Thoracic aorta (tissue), 2 donors: Measurements from ENCODE around the gene CNGB1. TPM values are rescaled to one million over a fixed set of nuclear protein-coding genes. Genes with fewer than 3 reads are reported as not detected.

Experiments
- ATAC-seq: fragments of 150-250 bp; one replicate; pipeline ENCODE4 v1.8.0; 2017; ENCODE audit warnings: low read depth; ENCODE audit not compliant: insufficient number of reproducible peaks, low FRiP score
- DNase-seq: peaks from one replicate; pipeline ENCODE4 v3.0.0-alpha.2; 2020; ENCODE audit warnings: low spot score
- H3K27ac ChIP-seq, 2 donors: fragments of 200-600 bp; sonication (generic); 1 replicate in 1 of 2; 2 replicates in 1 of 2; pipeline ENCODE4 v1.5.1; 2016; ENCODE audit warnings: mild to moderate bottlenecking in 2 of 2, moderate library complexity in 2 of 2
- H3K27me3 ChIP-seq: fragments of 200-600 bp; sonication (generic); replicated peaks from 2 replicates; pipeline ENCODE4 v1.6.0; 2016; ENCODE audit warnings: mild to moderate bottlenecking; ENCODE audit not compliant: insufficient read depth
- H3K36me3 ChIP-seq: fragments of 200-600 bp; sonication (generic); one replicate; pipeline ENCODE4 v1.5.1; 2016
- H3K4me1 ChIP-seq, 2 donors: fragments of 200-600 bp; sonication (generic); 1 replicate in 1 of 2; 2 replicates in 1 of 2; pipeline versions ENCODE4 v1.5.1 to v1.6.0; 2016; ENCODE audit warnings: low read depth in 2 of 2, mild to moderate bottlenecking in 1 of 2; ENCODE audit not compliant: control insufficient read depth in 1 of 2
- H3K4me3 ChIP-seq: fragments of 200-600 bp; sonication (generic); 2 replicates; pipeline ENCODE4 v1.5.1; 2016; ENCODE audit warnings: mild to moderate bottlenecking
- H3K9me3 ChIP-seq: fragments of 200-600 bp; sonication (generic); 2 replicates; pipeline ENCODE4 v1.5.1; 2016
- total RNA-seq, 2 donors: library from RNA; depleted of rRNA; stranded (reverse); fragments of >200 nt; gene quantifications; one replicate each; pipeline versions ENCODE4 v1.1.0 to v1.2.3, GENCODE V29; 2016
- TF ChIP-seq, protein P1 (sequence below): fragments of 200-600 bp; sonication (generic); IDR thresholded peaks from one replicate; pipeline ENCODE4 v1.5.1; 2019; ENCODE audit warnings: antibody characterized with exemption

CNGB1 gene
- total RNA-seq, 2 donors from 2014 or later: not detected

DNA sequence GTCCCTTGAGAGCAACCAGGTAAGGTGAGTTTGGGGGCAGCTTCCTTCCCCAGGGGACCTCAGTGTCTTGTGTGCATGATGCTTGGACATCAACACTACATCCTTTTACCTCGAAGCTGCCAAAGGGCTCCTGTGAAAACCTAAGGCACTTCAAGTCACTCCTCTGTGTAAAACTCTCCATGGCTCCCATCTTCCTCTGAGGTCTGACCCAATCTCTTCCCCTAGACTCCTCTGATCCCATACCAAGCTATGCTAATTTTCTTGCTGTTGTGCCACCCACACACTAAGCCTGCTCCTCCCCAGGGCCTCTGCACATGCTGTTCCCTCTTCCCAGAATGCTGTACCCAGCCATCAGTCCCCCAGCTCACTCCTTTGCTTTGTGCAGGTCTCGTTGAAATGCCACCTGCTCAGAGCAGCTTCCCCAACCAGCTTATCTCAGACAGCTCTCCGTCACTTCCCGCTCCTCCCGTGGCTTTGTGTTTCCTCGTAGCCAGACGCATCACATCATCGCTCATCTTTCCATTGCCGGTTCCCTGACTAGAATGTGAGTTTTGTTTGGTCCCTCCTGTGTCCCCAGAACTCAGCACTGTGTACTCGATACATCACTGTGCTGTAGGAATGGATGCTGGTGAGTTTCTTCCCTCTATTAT is 78.4 kb downstream of the CNGB1 start:
- TF ChIP-seq, protein P1, sequence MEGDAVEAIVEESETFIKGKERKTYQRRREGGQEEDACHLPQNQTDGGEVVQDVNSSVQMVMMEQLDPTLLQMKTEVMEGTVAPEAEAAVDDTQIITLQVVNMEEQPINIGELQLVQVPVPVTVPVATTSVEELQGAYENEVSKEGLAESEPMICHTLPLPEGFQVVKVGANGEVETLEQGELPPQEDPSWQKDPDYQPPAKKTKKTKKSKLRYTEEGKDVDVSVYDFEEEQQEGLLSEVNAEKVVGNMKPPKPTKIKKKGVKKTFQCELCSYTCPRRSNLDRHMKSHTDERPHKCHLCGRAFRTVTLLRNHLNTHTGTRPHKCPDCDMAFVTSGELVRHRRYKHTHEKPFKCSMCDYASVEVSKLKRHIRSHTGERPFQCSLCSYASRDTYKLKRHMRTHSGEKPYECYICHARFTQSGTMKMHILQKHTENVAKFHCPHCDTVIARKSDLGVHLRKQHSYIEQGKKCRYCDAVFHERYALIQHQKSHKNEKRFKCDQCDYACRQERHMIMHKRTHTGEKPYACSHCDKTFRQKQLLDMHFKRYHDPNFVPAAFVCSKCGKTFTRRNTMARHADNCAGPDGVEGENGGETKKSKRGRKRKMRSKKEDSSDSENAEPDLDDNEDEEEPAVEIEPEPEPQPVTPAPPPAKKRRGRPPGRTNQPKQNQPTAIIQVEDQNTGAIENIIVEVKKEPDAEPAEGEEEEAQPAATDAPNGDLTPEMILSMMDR: no peak
- Histone ChIP-seq H3K9me3 (no peaks in the 10 kb centered on the region), H3K4me3 (no peak overlapping the region), H3K36me3 (no peaks in the 10 kb centered on the region), H3K4me1 (peaks cover 0 to 9% of the 10 kb centered on the region in 2 donors), H3K27me3 (no peaks in the 10 kb centered on the region), H3K27ac (peak overlapping the region in 1 of 2 donors; percentile 4)
- DNase-seq (no peak), ATAC-seq (no peak)

DNA sequence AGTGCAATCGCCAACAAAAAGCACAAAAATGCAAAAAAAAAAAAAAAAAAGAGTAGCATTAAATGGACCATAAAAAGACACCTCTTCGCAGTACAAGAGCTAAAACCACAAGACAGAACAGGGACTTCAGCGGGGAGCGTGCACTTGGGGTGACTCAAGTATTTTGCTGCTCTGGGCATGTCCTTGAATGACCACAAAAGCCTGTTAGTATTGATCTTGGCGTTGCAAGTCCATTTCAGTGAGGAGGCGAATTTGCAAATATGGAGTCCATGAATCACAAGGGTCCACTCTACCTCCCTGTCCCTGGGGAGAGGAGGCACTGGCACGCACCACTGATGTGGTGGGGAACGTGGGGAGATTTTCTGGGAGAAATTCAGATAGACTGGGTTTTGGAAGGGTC is 78.9 kb downstream of the CNGB1 start:
- Histone ChIP-seq H3K27ac (peak overlapping the region in 1 of 2 donors; percentile 4), H3K36me3 (no peaks in the 10 kb centered on the region), H3K4me3 (no peak overlapping the region), H3K9me3 (no peaks in the 10 kb centered on the region), H3K4me1 (peaks cover 0 to 9% of the 10 kb centered on the region in 2 donors), H3K27me3 (no peaks in the 10 kb centered on the region)
- TF ChIP-seq, protein P1: no peak
- DNase-seq (no peak), ATAC-seq (no peak)

DNA sequence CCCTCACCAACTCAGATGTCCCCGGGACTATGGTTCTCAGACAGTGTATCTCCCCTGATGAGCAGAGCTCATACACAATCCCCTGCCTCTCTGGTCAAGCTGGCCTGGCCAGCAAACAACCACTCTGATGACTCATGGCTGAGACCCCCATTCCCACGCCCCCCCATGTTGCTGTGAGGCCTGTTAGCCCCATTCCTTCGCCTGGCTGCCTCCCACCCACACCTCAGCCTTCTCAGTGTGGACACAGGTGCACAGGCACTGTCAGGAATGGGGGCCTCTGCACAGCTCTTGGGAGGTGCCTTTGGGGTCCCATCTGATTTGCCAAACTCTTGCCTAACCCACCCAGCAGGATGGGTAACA is 80.2 kb downstream of the CNGB1 start:
- H3K27ac ChIP-seq: no peak overlapping the region
- no peak for ATAC-seq

DNA sequence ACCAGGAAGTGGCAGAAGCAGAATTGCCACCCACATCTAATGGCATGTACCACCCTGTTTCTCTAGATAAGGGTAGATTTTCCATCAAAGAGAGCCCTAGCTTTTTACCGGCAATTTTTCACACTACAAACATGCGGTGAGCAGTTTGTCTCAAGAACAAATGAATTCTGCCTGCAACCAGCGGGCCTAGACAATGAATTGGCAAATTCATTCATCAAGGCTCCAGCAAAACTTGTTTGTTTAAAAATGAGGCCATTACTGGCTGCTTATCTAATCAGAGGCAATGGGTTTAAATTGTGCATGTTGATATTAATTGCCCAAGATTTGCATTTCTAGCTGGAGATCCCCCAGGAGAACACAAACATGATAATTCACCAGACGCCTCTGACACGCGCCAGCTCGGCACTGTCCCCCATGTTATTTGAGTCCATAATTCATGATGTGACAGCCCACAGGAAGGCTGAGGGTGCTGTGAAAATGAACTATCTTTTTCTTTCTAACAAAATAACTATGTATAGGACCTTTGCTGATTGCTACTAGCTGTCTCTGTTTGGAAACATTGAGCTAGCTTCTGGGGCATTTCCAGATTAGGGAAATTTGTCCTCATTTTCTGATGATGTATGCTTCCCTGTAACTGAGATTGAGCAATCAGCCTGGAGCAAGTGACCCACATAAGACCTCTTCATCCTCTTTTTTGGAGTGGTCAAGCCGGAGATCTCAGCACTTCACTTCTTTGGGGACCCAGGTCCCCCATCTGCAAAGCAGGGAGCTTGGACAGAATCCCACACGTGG is 80.8 kb downstream of the CNGB1 start:
- peaks cover 0 to 9% of the 10 kb centered on the region in 2 donors for H3K4me1 ChIP-seq
- H3K36me3 ChIP-seq: no peaks in the 10 kb centered on the region
- TF ChIP-seq, protein P1: no peak
- no peak for DNase-seq
- no peaks in the 10 kb centered on the region for H3K27me3 ChIP-seq
- no peak overlapping the region for H3K27ac ChIP-seq
- no peaks in the 10 kb centered on the region for H3K9me3 ChIP-seq
- no peak for ATAC-seq
- H3K4me3 ChIP-seq: no peak overlapping the region

More for the DNA sequence above, 80.2 kb downstream of the CNGB1 start:
- Histone ChIP-seq H3K27me3 (no peaks in the 10 kb centered on the region), H3K4me1 (peaks cover 0 to 9% of the 10 kb centered on the region in 2 donors), H3K4me3 (no peak overlapping the region), H3K36me3 (no peaks in the 10 kb centered on the region), H3K9me3 (no peaks in the 10 kb centered on the region)
- no peak for DNase-seq
- TF ChIP-seq, protein P1: no peak

DNA sequence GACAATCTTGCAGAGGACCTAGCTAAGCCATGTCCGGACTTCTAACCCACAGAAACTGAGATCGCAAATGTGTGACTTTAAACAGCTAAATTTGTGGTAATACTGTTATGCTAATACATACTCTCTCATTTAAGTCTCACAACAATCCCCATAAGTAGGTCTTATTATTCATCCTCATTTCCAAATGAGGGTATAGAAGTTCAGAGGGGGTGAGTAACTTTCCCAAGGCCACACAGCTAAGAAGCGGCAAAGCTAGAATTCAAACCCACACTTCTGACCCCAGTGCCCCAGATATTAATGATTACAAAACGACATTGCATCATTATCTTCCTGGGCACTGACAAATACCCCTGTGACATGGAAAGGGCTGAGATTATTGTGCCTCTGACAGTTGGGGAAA is 81.4 kb downstream of the CNGB1 start:
- peaks cover 0 to 9% of the 10 kb centered on the region in 2 donors for H3K4me1 ChIP-seq
- ATAC-seq (no peak), DNase-seq (no peak)
- H3K9me3 ChIP-seq: no peaks in the 10 kb centered on the region
- no peaks in the 10 kb centered on the region for H3K27me3 ChIP-seq
- no peak overlapping the region for H3K4me3 ChIP-seq
- TF ChIP-seq, protein P1: no peak
- H3K27ac ChIP-seq: no peak overlapping the region
- no peaks in the 10 kb centered on the region for H3K36me3 ChIP-seq
